ENCODE results near the gene WDR41.

Gene WDR41

DNA sequence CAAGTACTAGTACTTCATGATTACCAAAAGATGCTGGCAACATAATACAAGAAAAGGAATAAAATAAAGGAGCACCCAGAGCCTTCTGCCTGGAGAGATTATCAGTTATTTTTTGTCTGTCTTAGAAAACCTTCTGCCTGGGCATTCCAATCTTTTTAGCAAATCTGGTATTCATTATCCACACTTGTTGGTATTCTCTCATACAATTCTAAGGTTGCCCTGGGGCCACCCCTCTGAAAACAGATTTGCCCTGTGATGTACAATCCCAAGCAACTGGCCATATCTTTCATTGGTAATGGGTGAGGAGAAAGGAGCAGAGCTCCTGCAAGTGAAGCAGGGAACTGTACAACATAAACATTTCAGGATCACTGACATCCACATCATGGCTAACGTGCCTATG, 47.8 kb downstream of the WDR41 start:
- no peak for DNase-seq

DNA sequence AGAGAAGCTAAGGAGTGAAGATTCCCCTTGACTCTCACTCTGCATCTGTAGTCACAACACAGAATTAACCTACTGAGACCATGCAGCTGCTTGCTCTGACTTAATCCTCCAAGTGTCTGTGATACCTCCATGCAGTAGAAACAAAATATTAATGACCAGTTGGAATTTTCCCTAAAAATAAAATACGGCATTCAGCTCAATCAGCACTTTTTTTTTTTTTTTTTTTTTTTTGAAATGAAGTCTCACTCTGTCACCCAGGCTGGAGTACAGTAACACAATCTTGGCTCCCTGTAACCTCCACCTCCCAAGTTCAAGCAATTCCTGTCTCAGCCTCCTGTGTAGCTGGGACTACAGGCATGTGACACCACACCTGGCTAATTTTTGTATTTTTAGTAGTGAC, 48.4 kb downstream of the WDR41 start:
- DNase-seq = no peak

DNA sequence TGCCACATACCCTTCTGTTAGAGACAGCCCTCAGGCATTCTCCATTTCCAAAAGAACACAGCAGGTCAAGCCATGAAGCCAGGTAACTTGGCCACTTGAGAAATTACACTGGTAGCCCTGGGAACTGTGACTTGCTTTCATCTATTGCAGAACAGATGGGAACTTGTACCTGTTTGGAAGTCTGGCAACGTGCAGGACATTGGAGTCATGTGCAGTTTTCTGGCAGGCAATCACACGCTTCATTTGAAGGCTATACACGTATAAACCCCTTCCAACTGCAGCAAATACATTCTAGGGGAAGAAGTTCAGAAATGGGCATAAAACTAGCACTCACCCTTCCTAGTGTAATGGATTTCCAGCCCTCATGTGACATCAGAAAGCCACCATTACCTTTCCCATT, 54.0 kb downstream of the WDR41 start:
- DNase-seq = no peak

DNA sequence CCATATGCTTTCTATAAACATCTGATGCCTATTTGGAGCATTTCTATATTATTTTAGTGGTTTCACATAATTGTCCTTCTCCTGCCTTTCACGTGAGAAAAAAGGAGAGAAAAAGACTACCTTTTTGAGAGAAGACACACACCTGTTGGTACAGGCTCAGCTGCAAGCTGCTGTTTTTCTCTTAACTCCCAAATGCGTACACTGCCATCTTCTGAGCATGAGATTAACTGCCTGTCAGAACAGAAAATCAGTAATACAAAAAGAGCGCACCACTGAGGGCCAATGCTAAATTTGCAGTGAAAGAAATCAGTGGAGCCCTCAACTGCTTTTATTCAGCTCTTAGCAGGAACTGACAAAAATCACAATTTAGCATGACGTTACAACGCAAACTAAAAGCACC, 54.9 kb downstream of the WDR41 start:
- peak; percentile 29 for DNase-seq

DNA sequence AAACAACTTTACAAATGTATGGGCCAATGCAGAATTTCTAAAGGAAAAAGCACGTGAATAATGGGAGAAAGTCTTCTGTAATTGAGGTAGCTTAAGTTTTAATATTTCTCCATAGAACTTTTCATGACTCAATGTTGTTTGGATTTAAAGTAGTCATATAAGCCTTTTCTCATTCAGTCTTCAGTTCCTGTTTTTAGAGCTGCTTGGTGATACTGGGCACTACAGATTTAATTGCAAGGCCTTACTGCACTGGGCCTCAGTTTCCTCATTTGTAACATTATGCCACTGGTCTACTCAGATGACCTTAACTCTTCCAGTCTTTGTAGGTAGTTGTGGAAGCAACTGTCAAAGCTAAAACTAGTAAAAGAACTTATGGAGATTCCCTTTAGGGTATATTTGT, 60.4 kb downstream of the WDR41 start:
- no peak for DNase-seq

DNA sequence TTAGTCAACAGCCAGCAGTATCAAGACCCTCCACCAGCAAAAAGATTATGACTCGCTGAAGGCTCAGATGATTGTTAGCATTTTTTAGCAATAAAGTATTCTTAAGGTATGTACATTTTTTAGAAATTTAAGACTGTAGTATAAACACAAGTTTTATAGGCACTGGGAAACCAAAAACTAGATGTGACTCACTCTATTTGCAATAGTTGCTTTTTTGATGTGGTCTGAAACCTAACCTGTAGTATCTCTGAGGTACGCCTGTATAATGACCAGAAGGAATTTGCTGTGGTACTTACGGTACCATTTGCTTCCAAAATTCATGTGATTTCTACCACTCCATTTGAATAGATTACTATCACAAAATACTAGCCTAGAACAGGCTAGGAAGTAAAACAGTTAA, 60.8 kb downstream of the WDR41 start:
- no peak for DNase-seq

DNA sequence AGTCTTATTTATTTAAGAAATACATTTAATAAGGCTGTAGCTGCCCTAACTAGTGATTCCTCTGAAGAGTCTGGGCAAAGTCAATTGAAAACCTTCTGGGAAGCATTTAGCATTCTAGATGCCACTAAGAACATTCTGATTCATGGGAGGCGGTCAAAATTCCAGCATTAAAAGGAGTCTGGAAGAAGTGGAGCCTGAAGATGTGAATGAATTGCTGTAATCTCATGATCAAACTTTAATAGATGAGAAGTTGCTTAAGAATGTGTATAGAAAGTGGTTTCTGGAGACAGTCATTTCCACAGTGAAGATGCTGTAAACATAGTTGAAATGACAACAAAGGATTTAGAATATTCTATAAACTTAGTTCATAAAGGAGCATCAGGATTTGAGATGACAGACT, 61.4 kb downstream of the WDR41 start:
- no peak for DNase-seq

DNA sequence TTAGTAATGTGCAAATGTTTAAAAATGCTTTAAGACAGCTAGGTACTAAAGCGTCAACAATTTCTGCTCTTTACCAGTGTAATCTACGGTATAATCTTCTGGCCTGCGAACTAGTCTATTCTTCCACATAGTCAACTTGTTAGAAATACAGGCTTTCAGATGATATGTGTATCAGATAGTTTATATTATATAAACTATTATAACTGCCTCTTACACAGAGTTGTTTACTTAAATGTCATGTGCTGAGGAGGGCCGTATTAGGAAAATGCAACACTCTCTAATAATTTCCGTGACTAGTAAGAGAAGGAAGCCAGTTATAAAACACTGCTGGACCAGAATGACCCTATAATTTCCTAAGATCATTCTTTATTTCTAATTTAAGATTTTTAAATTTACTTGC, 63.6 kb downstream of the WDR41 start:
- no peak for DNase-seq

DNA sequence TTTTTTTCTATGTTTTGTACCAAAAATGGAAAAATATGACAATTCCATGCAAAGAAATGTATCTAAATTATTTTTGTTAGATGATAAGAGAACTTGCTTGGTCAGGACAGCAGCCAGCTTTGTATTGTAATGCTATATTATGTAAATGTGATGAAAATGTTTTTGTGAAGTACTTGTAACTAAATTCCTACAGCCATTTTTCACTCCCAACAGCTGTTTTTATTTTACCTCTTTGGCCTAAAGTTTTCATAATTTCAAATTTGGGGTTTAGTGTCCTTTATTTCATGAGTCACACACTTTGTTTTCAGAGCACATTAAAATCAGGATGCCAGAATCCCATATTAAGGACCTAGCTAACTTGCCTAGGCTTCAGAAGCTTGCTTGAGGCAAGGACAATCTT, 64.1 kb downstream of the WDR41 start:
- no peak for DNase-seq

DNA sequence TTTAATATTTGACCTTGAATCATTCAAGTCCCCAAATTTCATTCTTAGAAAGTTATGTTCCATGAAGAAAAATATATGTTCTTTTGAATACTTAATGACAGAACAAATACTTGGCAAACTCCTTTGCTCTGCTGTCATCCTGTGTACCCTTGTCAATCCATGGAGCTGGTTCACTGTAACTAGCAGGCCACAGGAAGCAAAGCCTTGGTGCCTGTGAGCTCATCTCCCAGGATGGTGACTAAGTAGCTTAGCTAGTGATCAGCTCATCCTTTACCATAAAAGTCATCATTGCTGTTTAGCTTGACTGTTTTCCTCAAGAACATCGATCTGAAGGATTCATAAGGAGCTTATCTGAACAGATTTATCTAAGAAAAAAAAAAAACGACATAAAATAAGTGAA, 65.4 kb downstream of the WDR41 start:
- no peak for DNase-seq

DNA sequence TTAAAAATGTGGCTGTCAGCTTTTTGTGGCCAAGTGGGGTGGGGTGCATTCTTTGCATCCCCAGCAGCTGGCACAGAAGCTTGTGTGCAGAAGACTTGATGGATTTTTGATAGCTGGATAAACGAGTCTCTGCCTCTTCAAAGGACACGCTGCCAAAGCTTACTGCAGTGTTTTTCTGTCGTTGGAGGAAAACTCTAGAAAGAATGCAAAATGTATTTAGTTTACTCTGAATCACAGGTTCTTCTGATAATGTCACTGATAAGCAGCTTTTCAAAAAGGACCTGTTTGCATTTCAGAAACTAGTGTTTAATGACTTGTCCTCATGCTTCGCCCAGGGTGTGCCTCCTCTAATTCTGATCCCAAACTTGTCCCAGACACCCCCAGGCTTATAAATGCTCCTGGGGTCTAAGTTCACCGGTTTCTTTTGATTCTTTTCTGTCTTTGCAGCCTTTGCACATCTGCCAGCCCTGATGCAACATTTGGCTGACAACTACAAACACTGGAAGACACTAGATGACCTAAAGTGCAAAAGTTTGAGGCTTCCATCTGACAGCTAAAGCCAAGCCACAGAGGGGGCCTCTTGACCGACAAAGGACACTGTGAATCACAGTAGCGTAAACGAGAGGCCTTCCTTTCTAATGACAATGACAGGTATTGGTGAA, 66.0 kb downstream of the WDR41 start:
- no peak for DNase-seq

DNA sequence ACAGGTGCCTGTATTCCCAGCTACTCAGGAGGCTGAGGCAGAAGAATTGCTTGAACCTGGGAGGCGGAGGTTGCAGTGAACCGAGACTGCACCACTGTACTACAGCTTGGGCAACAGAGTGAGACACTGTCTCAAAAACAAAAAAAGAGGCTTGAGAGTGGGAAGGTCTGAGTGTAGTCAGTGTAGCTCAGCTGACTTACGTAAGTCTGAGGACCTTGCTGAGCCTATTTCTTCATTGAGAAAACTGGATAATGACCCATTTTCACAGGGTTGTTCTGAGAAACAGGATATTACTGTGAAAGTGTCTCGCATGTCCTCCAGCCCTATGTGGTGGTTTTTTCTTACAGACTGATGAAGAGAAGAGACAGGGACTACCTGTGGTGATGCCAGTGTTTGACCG, 66.7 kb downstream of the WDR41 start:
- no peak for DNase-seq

DNA sequence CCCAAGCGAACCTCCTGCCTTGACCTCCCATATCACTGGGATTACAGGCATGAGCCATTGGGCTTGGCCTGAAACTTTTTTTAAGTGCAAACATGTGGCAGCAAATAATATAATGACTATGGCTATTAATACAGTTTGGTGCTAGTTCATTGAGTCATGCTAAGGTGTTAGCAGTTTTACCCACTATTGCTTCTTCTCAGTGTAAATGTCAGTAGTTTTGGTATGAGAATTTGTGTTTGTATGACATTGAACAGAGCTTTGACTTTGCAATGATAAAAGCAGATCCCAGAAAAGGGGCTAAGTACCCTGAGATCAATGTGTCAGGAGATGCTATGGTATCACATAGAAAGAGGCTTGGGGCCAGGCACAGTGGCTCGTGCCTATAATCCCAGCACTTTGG, 67.2 kb downstream of the WDR41 start:
- DNase-seq = no peak

DNA sequence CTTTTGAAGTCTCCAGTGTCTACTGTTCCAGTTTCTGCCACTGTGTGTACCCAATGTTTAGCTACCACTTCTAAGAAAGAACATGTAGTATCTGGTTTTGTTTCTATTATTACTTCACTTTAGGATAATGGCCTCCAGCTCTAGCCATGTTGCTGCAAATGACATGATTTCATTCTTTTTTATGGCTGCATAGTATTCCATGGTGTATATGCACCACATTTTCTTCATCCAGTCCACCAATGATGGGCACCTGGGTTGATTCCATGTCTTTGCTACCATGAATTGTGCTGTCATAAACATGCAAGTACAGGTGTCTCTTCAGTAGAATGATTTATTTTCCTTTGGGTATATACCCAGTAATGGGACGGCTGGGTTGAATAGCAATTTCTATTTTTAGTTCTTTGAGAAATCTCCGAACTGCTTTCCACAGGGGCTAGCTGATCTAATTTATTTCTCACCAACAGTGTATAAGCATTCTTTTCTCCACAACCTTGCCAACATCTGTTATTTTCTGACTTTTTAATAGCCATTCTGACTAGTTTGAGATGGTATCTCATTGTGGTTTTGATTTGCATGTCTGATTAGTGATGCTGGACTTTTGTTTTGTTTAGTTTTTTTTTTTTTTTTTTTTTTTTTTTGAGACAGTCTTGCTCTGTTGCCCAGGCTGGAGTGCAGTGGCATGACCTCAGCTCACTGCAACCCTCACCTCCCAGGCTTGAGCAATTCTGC, 68.9 kb downstream of the WDR41 start:
- no peak for DNase-seq

DNA sequence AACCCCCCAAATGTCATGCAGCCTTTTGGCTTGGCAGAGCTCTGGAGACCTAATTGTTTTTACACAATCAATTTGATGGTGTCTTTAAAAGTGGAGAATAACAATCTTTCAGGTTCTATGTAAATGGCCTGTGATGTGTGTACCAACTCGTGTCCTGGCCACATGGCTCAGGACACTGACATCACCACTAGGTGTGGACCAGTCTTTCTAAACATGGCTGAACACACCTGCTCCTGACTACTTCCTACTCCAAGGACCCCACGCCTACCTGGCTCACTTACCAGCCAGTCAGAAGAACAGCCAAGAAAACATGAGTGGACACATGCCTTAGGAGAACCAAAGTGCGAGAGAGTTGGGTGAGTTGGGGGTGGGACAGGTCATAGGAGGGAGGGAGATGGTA, 71.2 kb downstream of the WDR41 start:
- no peak for DNase-seq

DNA sequence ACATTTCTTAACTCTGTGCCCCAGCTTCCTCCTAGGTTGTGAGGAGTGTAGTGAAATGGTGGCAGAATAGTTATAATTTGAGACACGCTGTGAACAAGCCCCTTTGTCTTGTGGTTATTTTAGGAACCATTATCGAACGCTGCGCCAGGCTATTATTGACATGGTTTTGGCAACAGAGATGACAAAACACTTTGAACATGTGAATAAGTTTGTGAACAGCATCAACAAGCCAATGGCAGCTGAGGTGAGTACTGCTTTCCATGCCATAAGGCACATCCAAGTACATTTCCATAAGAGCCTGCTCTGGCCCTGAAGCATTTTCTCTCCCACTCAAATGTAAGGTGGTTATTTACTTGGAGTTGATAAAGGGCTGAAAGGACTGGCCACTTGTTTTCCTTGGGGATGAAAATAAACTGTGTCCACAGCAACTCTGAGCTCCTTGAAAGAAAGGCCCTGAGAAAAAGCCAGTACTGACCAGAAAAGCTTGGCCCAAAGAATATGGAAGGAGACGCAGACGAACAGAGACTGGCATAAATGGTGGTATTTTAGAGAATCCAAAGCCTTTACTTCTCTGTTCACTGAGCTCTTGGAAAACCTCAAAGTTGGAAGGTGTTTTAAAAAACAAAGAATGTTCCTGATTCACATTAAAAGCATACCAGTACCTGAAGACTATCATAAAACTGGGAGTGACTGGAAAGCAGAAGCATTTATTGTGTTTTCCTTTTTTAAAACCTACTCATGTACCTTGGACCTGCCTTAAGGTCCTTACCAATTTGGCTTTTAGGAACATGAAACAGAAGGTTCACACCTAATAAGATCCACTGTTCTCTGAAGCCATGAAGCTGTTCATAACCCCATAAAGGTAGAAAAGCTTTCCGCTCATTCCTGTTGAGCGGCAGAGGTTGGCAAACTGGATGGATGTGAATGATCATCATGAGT, 72.2 kb downstream of the WDR41 start:
- no peak for DNase-seq

DNA sequence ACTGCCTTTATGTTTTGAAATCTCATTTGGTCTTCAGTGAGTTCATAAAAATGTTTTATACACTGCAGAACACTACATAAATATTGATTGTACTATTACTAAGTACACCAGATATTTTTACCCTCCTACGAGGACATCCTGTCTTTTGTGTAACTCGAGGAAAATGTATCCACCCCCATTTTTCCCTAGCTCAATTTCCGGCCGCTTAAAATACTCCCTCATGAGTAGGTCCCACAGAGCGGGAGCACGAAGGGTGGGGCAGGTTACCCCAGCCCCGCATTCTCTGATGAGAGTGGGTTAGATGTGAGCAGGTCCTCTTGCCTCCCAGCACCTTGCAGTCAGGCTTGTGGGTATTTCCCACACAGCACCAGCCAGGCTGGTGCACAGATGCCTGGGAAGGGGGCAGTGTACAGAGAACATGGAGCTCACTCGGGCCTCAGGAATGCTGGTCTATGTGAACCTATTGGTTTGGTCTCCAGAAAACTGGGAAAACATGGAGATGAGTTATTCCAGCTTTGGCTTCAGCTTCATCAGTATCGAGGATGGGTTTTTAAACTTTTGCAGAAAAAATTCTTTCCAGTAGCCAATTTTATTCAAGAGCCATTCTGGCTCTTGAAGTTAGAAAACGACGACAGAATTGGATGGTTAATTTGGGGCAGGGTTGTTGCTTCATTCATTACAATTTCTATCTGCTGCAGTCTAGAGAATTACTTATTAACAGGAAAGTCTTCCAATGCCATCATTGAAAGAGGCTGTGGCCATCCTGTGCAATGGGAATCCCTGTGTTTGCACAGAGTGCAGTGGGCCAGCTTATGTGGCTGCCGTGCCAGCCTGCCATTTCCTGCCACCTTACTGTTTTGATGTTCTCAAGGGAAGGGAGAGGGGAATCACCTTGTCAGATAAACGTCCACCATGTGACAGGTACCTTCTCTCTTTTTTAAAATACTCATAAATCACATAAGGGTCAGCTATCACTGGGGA, 73.2 kb downstream of the WDR41 start:
- no peak for DNase-seq

DNA sequence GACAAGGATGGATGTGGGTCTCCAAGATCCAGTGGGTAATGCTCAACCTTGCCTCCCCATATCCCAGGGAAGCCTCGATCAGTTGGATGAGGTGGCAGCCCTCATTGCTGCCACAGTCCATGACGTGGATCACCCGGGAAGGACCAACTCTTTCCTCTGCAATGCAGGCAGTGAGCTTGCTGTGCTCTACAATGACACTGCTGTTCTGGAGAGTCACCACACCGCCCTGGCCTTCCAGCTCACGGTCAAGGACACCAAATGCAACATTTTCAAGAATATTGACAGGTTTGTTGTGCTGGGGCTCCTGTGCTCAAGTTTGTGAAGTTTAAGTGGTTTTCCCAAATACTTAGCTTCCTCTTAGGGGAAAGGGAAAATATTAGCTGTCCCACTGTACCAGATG, 74.0 kb downstream of the WDR41 start:
- no peak for DNase-seq

DNA sequence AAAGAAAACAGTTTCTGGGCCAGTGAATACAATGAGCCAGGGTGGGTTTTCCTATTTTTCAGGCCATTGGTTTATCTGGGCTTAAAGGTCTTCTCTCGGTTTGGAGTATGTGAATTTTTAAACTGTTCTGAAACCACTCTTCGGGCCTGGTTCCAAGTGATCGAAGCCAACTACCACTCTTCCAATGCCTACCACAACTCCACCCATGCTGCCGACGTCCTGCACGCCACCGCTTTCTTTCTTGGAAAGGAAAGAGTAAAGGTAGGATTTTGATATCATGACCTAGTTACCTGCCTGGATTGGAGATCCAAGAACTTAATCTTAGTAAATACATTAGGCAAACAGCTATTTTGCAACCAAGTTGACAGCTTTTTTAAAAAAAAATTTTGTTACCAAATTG, 79.1 kb downstream of the WDR41 start:
- DNase-seq = no peak

DNA sequence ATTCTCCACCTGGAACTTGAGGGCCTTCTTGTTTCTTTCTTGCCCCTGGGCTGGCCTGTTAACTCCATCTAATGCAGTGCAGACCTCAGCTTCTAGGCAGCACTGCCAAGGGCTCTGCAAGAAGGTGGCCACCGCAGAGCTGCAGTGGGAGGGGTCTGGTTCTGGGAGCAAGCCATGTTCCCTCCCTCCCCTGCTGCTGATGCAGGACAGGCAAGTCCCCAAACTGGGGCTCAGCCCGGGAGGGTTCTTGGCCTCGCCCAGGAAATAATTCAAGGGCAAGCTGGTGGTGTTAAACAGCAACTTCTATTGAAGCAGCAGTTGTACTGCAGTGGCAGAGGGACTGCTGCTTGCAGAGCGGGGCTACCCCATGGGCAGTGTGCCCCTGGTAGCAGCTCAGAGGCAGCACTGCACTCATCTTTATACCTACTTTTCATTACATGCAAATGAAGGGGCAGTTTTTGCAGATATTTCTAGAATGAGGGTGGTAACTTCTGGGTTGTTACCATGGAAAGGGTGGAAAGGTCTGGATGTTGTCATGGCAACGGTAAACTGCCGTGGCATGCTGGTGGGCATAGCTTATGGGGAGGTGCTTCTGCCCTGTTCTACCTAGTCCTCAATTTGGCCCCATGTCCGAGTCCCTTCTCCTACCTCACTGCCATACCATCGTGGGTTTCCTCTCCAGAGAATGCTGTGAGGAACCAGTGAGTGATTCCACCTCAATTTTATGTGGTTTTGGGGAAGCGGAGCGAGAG, 82.1 kb downstream of the WDR41 start:
- DNase-seq = no peak

DNA sequence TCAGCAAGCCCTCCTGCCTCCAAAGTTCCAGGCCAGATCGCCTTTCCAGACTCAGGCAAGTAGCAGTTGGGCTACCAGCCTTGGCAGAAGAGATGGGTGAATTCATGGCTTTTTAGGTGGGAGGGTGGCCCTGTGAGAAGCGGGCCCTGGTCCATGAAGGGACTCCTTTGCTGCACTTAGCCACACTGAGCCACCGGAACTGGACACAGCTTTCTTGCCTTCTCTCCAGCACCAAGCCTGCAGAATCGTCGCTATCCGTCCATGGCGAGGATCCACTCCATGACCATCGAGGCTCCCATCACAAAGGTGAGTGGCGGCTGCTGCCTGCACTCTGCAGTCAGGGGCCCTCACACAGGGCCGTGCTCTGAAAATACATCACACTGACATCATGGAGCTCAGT, 85.0 kb downstream of the WDR41 start:
- no peak for DNase-seq

DNA sequence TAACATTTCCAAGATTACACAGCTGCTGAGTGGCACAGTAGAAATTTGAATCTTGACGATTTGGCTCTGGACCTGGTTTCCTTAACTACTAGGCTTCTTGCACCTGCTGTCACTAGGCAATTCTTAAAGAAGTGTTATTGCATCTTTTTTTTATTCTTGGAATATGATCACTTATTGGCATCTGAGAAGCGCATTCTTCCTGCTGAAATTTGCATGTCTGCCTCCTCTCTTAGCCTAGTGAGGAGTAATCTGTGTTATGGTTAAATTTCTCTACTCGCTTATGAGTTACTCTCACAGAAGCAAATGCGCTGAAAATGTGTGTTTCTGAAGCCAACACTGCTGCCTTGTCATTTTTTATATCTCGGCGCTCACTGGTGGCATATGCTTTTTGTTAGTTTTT, 89.3 kb downstream of the WDR41 start:
- no peak for DNase-seq
